ENCODE measurements around the gene C19orf18.

DNA sequence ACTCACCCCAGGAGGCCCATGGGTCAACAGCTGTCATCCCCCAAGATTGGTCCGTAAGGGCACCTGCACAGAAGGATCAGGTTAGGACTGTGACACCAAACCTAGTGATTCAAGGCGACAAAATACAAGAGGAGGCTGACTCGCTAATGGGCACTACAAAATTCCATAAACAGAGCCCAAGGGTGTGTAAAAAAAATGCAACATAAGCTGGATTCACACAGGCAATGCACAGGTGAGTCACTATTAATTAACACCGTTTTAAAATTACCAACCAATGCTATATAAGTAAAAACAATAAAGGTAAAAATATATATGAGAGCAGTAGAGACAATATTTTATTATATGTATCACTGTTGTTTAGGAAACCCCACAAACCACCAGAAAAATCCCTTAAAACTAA lies 26.3 kb upstream of the C19orf18 start:
- TF ChIP-seq, protein P1, sequence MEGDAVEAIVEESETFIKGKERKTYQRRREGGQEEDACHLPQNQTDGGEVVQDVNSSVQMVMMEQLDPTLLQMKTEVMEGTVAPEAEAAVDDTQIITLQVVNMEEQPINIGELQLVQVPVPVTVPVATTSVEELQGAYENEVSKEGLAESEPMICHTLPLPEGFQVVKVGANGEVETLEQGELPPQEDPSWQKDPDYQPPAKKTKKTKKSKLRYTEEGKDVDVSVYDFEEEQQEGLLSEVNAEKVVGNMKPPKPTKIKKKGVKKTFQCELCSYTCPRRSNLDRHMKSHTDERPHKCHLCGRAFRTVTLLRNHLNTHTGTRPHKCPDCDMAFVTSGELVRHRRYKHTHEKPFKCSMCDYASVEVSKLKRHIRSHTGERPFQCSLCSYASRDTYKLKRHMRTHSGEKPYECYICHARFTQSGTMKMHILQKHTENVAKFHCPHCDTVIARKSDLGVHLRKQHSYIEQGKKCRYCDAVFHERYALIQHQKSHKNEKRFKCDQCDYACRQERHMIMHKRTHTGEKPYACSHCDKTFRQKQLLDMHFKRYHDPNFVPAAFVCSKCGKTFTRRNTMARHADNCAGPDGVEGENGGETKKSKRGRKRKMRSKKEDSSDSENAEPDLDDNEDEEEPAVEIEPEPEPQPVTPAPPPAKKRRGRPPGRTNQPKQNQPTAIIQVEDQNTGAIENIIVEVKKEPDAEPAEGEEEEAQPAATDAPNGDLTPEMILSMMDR (IDR thresholded peaks at IDR 0.05; ENCODE audit: low read depth, low read length), result no peak
- TF ChIP-seq EZH2phosphoT487 (IDR thresholded peaks at IDR 0.05; ENCODE audit: low read depth), result no peak
